C4-2B (cell line): ENCODE results near the gene GALNT9.

Source experiments
- H3K27ac ChIP-seq: fragments of 450-650 bp; 2 replicates; pipeline ENCODE4 v1.5.1; 2017
- ZFX ChIP-seq: fragments of 450-650 bp; IDR thresholded peaks from 2 replicates; pipeline ENCODE4 v1.6.1; 2017
- TF ChIP-seq, protein P1 (sequence below): fragments of 450-650 bp; conservative IDR thresholded peaks from 2 replicates; pipeline ENCODE4 v1.5.1; 2017; ENCODE audit warnings: mild to moderate bottlenecking

The GALNT9 gene

DNA sequence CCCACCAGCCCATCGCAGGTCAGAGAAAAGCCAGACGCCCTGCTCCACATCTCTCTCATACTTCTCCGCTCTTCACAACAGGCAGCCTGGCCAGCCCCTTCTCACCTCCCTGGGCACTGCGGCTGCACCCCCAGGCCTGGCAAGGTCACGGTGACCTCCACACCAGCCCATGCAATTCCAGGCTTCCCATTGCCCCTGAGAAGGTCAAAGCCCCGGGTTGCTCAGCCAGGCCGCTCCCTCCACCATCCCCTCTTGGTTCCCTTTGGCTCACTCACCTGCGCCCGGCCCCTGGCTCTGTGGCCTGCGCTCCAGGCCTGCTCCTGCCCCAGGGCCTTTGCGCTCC, 55.4 kb downstream of the GALNT9 start:
- no peak for TF ChIP-seq ZFX
- TF ChIP-seq, protein P1, sequence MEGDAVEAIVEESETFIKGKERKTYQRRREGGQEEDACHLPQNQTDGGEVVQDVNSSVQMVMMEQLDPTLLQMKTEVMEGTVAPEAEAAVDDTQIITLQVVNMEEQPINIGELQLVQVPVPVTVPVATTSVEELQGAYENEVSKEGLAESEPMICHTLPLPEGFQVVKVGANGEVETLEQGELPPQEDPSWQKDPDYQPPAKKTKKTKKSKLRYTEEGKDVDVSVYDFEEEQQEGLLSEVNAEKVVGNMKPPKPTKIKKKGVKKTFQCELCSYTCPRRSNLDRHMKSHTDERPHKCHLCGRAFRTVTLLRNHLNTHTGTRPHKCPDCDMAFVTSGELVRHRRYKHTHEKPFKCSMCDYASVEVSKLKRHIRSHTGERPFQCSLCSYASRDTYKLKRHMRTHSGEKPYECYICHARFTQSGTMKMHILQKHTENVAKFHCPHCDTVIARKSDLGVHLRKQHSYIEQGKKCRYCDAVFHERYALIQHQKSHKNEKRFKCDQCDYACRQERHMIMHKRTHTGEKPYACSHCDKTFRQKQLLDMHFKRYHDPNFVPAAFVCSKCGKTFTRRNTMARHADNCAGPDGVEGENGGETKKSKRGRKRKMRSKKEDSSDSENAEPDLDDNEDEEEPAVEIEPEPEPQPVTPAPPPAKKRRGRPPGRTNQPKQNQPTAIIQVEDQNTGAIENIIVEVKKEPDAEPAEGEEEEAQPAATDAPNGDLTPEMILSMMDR: no peak
- no peak overlapping the region for H3K27ac ChIP-seq

- H3K27ac ChIP-seq: no peak overlapping the region
- TF ChIP-seq, protein P1: no peak
- TF ChIP-seq ZFX: no peak
Observed at GRCh38 chr12:132272711-132273110, 56.7 kb downstream of the GALNT9 start.

- TF ChIP-seq ZFX: no peak
- TF ChIP-seq, protein P1: no peak
- no peak overlapping the region for H3K27ac ChIP-seq
Observed at GRCh38 chr12:132271755-132272092, 57.7 kb downstream of the GALNT9 start.

DNA sequence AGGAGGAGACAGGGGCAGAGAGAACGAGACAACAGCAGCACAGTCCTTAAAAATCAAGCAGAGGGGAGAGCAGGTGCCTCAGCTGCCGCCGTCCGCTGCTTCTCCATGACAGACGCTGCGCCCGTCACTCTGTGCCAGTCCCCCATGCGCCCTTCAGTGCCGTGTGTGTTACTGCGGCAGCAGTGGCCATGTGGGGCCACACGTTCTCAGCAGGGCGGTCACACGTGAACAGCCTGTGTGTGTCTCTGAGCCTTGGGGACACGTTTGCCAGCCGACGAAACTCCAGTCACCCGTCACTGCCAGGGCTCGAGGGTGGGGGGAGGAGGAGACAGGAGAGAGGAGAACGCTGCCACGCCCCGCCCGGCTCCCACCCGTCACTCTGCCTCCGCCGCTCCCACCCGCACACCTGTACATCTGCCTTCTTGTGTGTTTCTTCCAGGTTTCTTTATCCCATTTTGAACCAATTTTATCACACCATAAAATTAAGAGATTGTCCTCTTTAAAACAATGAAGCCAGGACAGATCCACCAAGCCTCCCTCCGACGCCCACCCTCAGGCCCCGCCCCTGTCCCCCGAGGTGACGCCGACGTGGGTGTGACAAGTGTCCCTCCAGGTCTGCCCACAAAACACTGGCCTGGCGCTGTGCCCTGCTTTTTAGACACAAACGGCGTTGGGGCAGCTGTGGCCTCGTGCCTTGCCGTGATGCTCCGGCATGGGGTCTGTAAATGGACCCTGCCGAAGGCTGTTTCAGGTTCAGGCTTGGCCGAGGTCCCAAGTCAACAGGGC, 58.2 kb downstream of the GALNT9 start:
- no peak overlapping the region for H3K27ac ChIP-seq
- TF ChIP-seq, protein P1: no peak
- TF ChIP-seq ZFX: no peak

- no peak overlapping the region for H3K27ac ChIP-seq
- no peak for TF ChIP-seq ZFX
- TF ChIP-seq, protein P1: no peak
Observed at GRCh38 chr12:132270516-132270915, 58.9 kb downstream of the GALNT9 start.

- H3K27ac ChIP-seq: no peak overlapping the region
- TF ChIP-seq, protein P1: no peak
- no peak for TF ChIP-seq ZFX
Observed at GRCh38 chr12:132269271-132269968, 60.0 kb downstream of the GALNT9 start.

DNA sequence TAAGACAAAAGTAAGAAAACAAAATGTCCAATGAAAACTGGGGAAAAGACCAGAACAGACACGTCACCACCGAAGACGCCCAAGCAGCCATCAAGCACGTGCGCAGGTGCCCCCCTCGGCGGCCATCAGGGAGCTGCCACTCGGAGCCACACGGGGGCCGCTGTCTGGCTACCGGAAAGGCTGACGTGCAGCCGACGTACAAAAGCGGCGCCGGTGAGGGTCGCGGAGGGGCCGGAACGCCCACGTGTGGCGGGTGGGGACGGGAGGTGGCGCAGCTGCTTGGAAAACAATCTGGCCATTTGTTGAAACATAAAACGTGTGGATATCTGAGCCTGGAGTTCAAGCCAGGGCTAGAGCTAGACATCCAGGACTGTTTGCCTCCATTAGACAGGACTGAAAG, 60.7 kb downstream of the GALNT9 start:
- no peak overlapping the region for H3K27ac ChIP-seq
- TF ChIP-seq ZFX: no peak
- TF ChIP-seq, protein P1: no peak
